ENCODE results near the gene ENAM.
"Not testable (repeated sequence)": the region's sequence is repeated elsewhere in the genome, so short reads cannot be mapped to it uniquely, and the experiment has no call there.

The ENAM gene

DNA sequence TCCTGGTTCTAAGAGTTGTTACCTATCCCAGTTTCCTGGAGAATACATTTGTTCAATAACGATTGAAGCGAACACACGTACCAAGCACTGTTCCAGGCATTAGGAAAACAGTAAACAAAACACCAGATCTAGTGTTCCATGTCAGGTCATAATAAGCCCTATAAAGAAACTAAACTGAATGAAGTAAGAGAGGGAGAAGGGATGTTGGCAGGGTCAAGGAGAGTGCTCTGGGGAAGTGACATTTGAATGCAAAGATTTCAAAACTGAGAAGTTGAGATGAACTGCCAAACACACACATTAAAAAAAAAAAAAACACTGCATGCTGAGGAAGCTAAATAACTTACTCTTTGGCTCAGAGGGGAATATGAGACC lies 14.4 kb upstream of the ENAM start:
- Mint-ChIP-seq H3K27me3 (peaks cover 18% of the 10 kb centered on the region), H3K9me3 (no peaks in the 10 kb centered on the region), H3K27ac (no peak overlapping the region), H3K4me3 (no peak overlapping the region), H3K4me1 (peaks cover 10% of the 10 kb centered on the region)
- DNase-seq (no peak), ATAC-seq (no peak)

DNA sequence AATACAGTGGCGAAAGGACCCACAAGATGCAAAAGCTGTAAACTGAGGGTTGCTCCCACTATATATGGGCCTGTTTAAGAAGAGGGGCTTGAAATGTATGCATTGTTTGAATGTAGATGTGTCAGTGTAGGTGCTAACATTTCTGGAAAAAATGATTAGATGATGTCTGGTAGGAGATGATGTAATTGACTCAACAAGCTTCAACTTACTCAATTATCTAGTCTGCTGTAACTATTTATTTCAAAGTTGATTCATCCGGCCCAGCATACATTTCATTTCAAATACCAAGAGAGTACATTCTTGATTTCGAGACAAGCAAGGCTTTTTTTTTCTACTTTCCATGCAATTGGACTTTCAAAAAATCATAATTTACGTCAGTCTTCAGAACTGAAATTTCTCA lies 9.3 kb upstream of the ENAM start:
- Mint-ChIP-seq H3K4me3 (no peak overlapping the region), H3K4me1 (peaks cover 4% of the 10 kb centered on the region), H3K9me3 (no peaks in the 10 kb centered on the region), H3K27ac (no peak overlapping the region), H3K27me3 (peaks cover under 1% of the 10 kb centered on the region)
- DNase-seq (no peak), ATAC-seq (peak; percentile 76)

DNA sequence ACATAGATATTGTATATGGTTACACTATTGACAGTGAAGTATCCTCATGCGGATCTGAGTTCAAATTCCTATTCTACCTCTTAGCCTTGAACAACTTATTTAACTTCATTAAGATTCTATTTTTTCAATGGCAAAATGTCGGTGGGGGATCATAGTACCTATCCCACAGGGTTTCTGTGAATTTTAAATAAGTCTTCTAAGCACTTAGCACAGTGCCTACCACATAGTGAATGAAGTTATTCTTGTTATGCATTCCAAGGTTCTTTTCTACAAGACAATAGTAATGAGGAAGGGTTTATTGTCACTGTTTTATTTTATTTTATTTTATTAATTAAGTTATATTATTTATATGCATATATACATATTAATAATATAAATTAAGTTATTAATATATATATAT lies 8.8 kb upstream of the ENAM start:
- no peak for ATAC-seq
- H3K27me3 Mint-ChIP-seq, result no peaks in the 10 kb centered on the region
- DNase-seq, result no peak

DNA sequence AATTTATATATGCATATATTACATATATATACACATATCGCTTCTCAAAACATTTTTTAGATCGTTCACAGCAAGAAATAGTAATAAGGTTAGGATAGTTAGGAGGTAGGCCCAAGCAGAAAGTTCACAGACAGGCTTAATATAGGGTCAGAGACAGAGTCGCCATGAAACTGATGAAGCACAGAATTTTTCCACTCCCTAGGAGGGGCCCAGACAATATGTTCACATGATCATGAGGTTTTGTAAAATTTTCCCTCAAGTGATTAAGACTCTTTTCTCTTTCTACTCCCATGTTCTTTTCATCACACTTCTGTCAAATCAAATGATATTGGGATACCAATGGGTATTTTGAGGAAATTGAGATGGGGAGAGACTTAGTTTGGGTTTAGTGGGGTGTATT lies 5.2 kb upstream of the ENAM start:
- Mint-ChIP-seq H3K9me3 (no peaks in the 10 kb centered on the region), H3K4me1 (peaks cover 4% of the 10 kb centered on the region), H3K27ac (no peak overlapping the region), H3K4me3 (no peak overlapping the region), H3K27me3 (no peaks in the 10 kb centered on the region)
- peak; percentile 71 for ATAC-seq
- DNase-seq, result no peak

More for the DNA sequence above, 8.8 kb upstream of the ENAM start:
- Mint-ChIP-seq H3K27ac (no peak overlapping the region), H3K4me1 (peaks cover 4% of the 10 kb centered on the region), H3K9me3 (no peaks in the 10 kb centered on the region), H3K4me3 (no peak overlapping the region)

DNA sequence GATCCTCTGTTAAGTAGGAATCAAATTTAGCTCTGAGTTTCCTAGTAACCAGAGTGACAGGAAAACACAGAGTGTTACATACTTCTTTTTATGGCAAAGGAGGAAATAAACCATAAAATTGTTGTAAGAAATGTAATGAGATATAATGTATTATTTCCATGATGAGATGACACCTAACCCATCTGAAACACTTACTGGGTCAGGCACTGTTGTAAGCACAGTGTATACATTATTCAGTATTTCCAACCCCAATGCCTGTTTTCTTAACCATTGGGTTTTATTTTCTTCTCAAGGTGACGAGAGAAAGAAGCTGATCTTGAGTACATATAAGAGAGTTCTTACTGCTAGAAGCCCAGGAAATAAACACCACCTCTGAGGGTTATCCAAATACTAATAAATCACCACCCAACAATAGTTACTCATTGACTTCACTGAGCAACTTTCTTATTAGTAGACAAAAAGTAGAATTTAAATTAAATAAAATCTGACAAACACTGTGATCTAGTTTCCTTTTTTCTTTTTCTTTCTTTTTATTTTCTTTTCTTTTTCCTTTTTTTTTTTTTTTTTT lies 4.2 kb upstream of the ENAM start:
- Mint-ChIP-seq H3K27ac (no peak overlapping the region), H3K4me3 (no peak overlapping the region), H3K27me3 (no peaks in the 10 kb centered on the region), H3K4me1 (peaks cover 10% of the 10 kb centered on the region), H3K9me3 (no peaks in the 10 kb centered on the region)
- peak; percentile 86 for ATAC-seq
- no peak for DNase-seq

DNA sequence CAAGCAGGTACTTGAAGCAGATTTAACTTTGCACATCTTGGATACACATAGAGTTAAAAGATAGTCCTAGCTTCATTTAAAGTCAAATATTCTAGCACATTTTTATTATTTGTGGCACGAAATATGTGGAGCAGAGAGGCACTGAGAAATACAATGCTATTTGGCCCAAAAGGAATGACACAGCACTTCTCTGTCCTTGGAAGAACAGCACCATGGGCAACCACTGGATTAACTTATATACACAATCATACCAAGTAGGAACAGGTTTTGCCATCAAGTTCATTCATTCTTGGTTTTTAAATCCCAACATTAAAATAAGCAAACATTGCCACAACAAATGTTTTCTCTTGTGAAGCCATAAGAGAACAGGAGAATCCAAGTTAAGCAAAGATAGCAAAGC lies 924 bp upstream of the ENAM start:
- H3K4me3 Mint-ChIP-seq, result no peak overlapping the region
- no peak for DNase-seq
- H3K4me1 Mint-ChIP-seq, result peaks cover 12% of the 10 kb centered on the region
- no peaks in the 10 kb centered on the region for H3K27me3 Mint-ChIP-seq
- H3K9me3 Mint-ChIP-seq, result no peaks in the 10 kb centered on the region
- no peak for ATAC-seq
- H3K27ac Mint-ChIP-seq, result no peak overlapping the region

DNA sequence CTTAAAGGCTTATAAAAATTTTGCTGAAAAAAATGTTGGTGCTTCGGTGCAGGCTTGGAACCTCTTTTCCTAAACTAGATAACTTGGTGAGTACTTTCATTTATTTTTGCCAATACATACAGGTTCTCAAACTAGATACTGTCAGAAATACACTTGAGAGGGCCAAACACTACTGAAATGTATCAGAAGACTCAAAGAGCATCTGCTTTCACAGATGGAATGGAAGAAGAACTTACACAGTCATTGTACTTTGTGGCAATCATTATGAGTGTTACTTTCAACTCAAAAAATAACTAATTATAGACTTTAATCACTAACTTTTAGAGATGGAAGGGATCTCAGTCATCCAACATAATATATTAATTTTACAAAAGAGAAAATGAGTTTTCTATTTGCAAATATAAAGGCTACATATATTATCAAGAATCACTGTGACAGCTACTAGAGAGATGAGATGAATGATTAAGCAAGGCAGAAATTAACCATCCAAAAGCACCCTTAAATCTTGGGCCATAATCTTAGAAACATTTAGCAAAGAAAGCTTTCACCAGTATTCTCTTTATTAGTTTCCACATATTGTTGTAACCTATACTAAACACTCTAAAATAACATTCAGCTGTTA lies 1.0 kb downstream of the ENAM start:
- Mint-ChIP-seq H3K4me1 (peaks cover 7% of the 10 kb centered on the region), H3K4me3 (no peak overlapping the region), H3K27me3 (peaks cover 8% of the 10 kb centered on the region), H3K9me3 (no peaks in the 10 kb centered on the region), H3K27ac (no peak overlapping the region)
- ATAC-seq (no peak), DNase-seq (no peak)

DNA sequence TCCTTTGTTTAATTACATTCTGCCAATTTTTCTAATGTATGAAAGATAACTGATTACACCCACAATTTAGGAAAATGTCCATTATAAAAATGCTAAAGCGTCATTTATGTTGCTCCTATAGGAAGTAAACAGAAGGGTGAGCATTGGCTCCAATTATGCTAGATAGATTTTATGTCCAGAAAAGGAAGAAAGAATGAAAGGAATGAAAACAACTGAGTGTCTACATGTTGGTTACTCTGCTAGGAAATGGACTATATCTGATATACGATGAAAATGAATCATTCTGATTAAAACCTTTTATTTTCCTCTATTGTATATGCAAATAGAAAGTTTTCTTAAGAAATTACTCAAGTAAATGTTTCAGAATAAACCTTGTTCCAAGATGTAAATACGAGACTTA lies 1.6 kb downstream of the ENAM start:
- H3K27ac Mint-ChIP-seq, result no peak overlapping the region
- H3K27me3 Mint-ChIP-seq, result peaks cover 9% of the 10 kb centered on the region
- no peaks in the 10 kb centered on the region for H3K9me3 Mint-ChIP-seq
- ATAC-seq (no peak), DNase-seq (no peak)
- H3K4me3 Mint-ChIP-seq, result no peak overlapping the region
- H3K4me1 Mint-ChIP-seq, result peaks cover 7% of the 10 kb centered on the region

DNA sequence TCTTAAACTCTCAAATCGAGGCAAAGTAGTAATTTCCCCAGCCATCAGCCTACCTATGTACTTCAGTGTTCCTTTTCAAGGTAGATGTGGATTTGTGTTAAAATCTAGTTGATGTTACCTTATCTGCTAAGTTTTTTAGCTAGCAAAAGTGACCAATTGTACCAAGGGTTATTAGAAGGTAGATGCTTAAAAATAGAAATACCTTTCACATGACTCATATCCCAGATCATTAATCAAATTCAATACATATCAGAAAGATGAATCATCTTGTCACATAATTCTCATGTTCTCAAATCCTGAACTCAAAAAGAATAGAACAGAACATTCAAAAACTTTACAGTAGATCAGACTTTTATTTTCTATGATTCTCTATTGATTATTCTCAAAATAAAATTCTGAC lies 3.5 kb downstream of the ENAM start:
- DNase-seq (no peak), ATAC-seq (no peak)
- Mint-ChIP-seq H3K4me3 (no peak overlapping the region), H3K4me1 (peaks cover 7% of the 10 kb centered on the region), H3K27me3 (peaks cover 9% of the 10 kb centered on the region), H3K27ac (no peak overlapping the region), H3K9me3 (no peaks in the 10 kb centered on the region)

DNA sequence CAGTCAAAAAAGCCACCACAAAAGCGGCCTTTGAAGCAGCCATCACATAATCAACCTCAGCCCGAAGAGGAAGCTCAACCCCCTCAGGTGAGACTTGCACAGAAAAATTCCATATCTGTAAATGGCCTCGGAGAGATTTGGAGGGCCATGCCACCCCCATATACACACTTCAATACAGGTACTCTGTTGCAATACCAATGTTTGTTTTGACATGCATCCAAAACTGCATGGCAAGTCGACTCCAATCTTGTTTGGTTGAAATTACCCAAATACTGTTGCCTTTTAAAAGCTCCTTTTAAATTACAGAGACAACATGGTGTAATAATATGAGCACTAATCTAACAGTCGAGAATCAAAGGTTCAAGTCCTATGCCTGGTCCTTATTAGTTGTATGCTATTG lies 5.9 kb downstream of the ENAM start:
- DNase-seq, result no peak
- H3K27ac Mint-ChIP-seq, result no peak overlapping the region
- peaks cover 9% of the 10 kb centered on the region for H3K27me3 Mint-ChIP-seq
- peaks cover under 1% of the 10 kb centered on the region for H3K4me1 Mint-ChIP-seq
- H3K4me3 Mint-ChIP-seq, result no peak overlapping the region
- no peaks in the 10 kb centered on the region for H3K9me3 Mint-ChIP-seq
- ATAC-seq, result no peak

DNA sequence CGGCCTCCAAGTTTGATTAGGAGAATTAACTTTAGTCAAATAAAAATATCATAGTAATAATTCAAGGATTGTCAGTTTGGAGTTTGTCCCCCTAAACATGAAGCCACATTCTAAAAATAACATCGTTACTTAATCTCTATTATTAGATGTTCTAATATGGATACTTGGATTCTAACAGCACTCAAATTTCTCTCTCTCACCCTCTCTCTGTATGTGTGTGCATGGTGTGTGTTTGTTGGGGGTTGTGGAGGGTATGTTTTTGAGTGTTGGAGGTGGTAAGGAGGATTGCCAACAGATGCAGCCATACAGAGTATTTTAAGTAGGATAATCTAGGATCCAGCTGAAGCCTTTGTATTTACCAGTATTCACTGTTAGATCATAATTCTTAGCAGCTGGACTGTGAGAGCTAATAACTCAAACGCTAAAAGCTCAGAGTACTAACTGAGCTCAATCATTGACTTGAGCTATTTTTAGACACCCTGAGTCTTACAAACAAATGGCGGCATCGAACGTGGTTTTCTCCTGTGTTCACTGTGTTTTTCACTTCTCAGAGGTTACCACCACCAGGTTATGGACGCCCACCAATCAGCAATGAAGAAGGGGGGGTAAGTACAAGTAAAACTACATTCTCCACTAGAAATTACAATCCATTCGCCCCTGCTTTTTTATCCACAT lies 8.8 kb downstream of the ENAM start:
- no peaks in the 10 kb centered on the region for H3K9me3 Mint-ChIP-seq
- DNase-seq (no peak), ATAC-seq (no peak)
- peaks cover 9% of the 10 kb centered on the region for H3K27me3 Mint-ChIP-seq
- H3K4me3 Mint-ChIP-seq, result no peak overlapping the region
- H3K4me1 Mint-ChIP-seq, result peaks cover 12% of the 10 kb centered on the region
- H3K27ac Mint-ChIP-seq, result no peak overlapping the region

DNA sequence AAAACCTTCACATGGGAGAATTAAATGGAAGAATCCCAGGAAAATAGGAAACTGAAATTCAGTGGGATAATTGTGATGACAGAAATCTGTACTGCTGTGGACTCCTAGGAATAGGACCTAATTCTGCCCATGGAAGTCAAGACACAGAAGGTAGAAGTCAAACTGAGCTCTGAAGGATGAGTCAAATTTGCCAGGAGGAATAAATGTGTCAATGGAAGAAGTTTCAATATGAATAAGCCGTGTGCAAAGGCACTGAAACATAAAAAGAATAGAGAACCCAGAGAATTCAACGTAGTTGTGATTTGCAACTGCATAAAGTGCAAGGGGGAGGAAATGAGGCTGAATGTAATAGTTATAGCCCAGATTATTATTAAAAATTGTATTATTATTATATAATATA lies 11.6 kb downstream of the ENAM start:
- ATAC-seq, result no peak
- no peak overlapping the region for H3K4me3 Mint-ChIP-seq

DNA sequence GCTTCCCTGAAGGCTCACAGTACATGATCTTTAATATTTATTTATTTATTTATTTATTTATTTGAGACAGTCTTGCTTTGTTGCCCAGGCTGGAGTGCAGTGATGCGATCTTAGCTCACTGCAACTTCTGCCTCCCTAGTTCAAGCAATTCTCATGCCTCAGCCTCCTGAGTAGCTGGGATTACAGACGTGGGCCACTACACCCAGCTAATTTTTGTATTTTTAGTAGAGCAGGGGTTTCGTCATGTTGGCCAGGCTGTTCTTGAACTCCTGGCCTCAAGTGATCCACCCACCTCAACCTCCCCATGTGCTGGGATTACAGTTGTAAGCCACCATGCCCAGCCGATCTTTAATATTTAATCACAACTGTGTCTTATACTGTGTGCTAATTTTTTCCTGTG lies 22.2 kb downstream of the ENAM start:
- not testable (repeated sequence) for H3K27ac Mint-ChIP-seq, ATAC-seq, H3K4me1 Mint-ChIP-seq, H3K4me3 Mint-ChIP-seq, H3K27me3 Mint-ChIP-seq, DNase-seq, H3K9me3 Mint-ChIP-seq

More for the DNA sequence above, 11.6 kb downstream of the ENAM start:
- no peak for DNase-seq
- peaks cover 12% of the 10 kb centered on the region for H3K4me1 Mint-ChIP-seq
- H3K27ac Mint-ChIP-seq, result no peak overlapping the region
- H3K27me3 Mint-ChIP-seq, result no peaks in the 10 kb centered on the region
- no peaks in the 10 kb centered on the region for H3K9me3 Mint-ChIP-seq

DNA sequence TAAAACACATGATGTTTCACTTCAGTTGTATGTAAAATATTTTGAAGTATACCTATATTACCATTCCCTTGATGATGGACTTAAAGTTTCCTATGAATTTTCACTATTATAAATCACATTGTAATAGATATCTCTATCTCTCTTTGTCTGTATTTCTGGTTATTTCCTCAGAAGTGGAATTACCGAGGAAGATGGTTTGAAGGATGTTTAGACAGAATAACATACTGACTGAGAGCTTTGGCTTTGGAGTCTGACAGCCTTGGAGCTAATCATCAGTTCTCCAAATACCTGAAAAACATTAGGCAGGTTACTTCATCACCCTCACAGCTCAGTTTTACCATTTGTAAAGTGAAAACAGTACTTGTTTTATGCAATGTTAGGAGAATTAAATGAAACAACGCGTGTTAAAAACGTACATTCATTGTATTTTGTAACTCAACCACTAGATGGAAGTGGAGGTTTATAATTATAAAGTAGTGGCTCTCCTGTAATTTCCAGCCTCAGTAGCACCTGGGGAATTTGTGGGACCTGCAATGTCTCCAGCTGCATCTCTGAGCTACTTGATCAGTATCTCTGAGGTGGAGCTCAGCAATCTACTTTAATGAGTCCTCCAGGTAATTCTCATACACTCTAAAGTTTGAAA lies 23.4 kb downstream of the ENAM start:
- Mint-ChIP-seq H3K27ac (no peak overlapping the region), H3K27me3 (no peaks in the 10 kb centered on the region), H3K9me3 (no peaks in the 10 kb centered on the region), H3K4me1 (no peaks in the 10 kb centered on the region), H3K4me3 (peak overlapping the region in 1 of 2 donors; percentile 19)
- DNase-seq (no peak), ATAC-seq (peak; percentile 64)

DNA sequence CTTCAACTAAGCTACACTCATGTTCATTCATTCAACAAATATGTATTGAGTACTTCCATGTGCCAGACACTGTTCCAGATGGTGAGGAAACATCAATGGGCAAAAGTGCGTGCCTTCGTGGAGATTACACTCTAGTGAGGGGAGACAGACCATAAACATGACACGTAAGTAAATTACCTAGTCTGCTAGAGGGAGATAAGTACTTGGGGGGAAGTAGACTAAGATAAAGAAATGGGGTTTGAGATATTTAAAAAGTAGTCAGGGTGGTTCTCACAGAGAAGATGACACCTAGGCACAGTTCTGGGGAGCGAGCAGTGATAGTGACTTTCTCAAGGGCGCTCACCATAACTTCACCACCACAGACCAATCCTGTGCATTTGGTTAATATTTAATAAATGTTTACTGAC lies 26.1 kb downstream of the ENAM start:
- no peaks in the 10 kb centered on the region for H3K9me3 Mint-ChIP-seq
- no peaks in the 10 kb centered on the region for H3K27me3 Mint-ChIP-seq
- no peak overlapping the region for H3K4me3 Mint-ChIP-seq
- no peak overlapping the region for H3K27ac Mint-ChIP-seq
- ATAC-seq (no peak), DNase-seq (no peak)
- no peaks in the 10 kb centered on the region for H3K4me1 Mint-ChIP-seq

DNA sequence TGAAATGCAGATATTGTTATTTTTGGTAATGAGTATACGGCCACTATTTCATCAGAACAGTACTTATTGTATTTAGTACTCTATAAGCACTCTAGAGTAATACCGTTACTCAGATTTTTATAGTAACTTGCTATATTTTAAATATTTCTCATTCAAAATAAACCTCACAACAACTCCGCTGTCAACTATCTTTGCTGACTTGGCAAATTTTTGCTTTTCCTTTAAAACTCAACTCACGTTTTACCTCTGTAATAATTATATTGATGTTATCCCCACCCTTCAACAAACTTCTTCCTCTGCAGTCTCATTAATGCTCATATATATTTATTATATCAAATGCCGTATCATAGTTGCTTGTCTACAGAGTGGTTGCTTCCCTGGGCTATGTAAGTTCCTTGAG lies 28.8 kb downstream of the ENAM start:
- ATAC-seq (no peak), DNase-seq (no peak)
- H3K4me3 Mint-ChIP-seq, result no peak overlapping the region
- H3K4me1 Mint-ChIP-seq, result peaks cover 12% of the 10 kb centered on the region
- peak overlapping the region in 1 of 2 donors; percentile 20 for H3K27ac Mint-ChIP-seq
- no peaks in the 10 kb centered on the region for H3K27me3 Mint-ChIP-seq
- H3K9me3 Mint-ChIP-seq, result no peaks in the 10 kb centered on the region

Data from stimulated activated naive CD8-positive, alpha-beta T cell treated with anti-CD3 and anti-CD28 coated beads, Interleukin-15, amount 100 ng/mL, for 72 hours (primary cell).